Measurements from ENCODE around the gene CYP4F11. TPM values are rescaled to one million over a fixed set of nuclear protein-coding genes. Genes with fewer than 3 reads are reported as not detected.

CYP4F11 gene
- total RNA-seq, 3 donors from 2014 or later: 2.1 to 13.1 (median 8.8) TPM

GRCh38 chr19:15922021-15922420, 12.3 kb downstream of the CYP4F11 start:
- Histone ChIP-seq H3K4me3 (no peak overlapping the region), H3K36me3 (ENCODE audit: low read depth) (no peaks in the 10 kb centered on the region), H3K4me1 (ENCODE audit: low read depth) (peaks cover 7% of the 10 kb centered on the region), H3K9me3 (no peaks in the 10 kb centered on the region)
- TF ChIP-seq CTCF (IDR thresholded peaks at IDR 0.05): no peak
- intact Hi-C loops (cut with DNase I, micrococcal nuclease): no loop called here
- ATAC-seq (no peak), DNase-seq (no peak)

GRCh38 chr19:15919243-15919642, 15.1 kb downstream of the CYP4F11 start:
- intact Hi-C loops (cut with DNase I, micrococcal nuclease): no loop called here
- TF ChIP-seq CTCF (IDR thresholded peaks at IDR 0.05): no peak
- no peak overlapping the region for H3K4me3 ChIP-seq
- H3K4me1 ChIP-seq (ENCODE audit: low read depth): no peaks in the 10 kb centered on the region
- ATAC-seq: no peak
- peaks cover 12% of the 10 kb centered on the region for H3K9me3 ChIP-seq
- no peak for DNase-seq
- H3K36me3 ChIP-seq (ENCODE audit: low read depth): no peaks in the 10 kb centered on the region

GRCh38 chr19:15915109-15915508, 19.2 kb downstream of the CYP4F11 start:
- Histone ChIP-seq H3K4me3 (no peak overlapping the region), H3K4me1 (ENCODE audit: low read depth) (no peaks in the 10 kb centered on the region), H3K9me3 (peaks cover 12% of the 10 kb centered on the region), H3K36me3 (ENCODE audit: low read depth) (no peaks in the 10 kb centered on the region)
- no peak for TF ChIP-seq CTCF (IDR thresholded peaks at IDR 0.05)
- DNase-seq: no peak
- intact Hi-C loops (cut with DNase I, micrococcal nuclease): no loop called here
- ATAC-seq: no peak

- Histone ChIP-seq H3K9me3 (peaks cover 12% of the 10 kb centered on the region), H3K4me1 (ENCODE audit: low read depth) (no peaks in the 10 kb centered on the region), H3K36me3 (ENCODE audit: low read depth) (no peaks in the 10 kb centered on the region), H3K4me3 (no peak overlapping the region)
- no peak for DNase-seq
- ATAC-seq: no peak
- intact Hi-C loops (cut with DNase I, micrococcal nuclease): no loop called here
- no peak for TF ChIP-seq CTCF (IDR thresholded peaks at IDR 0.05)
Observed at GRCh38 chr19:15913830-15914229, 20.5 kb downstream of the CYP4F11 start.

- Histone ChIP-seq H3K36me3 (ENCODE audit: low read depth) (no peaks in the 10 kb centered on the region), H3K4me3 (no peak overlapping the region), H3K9me3 (peaks cover 12% of the 10 kb centered on the region), H3K4me1 (ENCODE audit: low read depth) (no peaks in the 10 kb centered on the region)
- DNase-seq: no peak
- ATAC-seq: no peak
- intact Hi-C loops (cut with DNase I, micrococcal nuclease): no loop called here
- no peak for TF ChIP-seq CTCF (IDR thresholded peaks at IDR 0.05)
Observed at GRCh38 chr19:15913384-15913783, 20.9 kb downstream of the CYP4F11 start.

DNA sequence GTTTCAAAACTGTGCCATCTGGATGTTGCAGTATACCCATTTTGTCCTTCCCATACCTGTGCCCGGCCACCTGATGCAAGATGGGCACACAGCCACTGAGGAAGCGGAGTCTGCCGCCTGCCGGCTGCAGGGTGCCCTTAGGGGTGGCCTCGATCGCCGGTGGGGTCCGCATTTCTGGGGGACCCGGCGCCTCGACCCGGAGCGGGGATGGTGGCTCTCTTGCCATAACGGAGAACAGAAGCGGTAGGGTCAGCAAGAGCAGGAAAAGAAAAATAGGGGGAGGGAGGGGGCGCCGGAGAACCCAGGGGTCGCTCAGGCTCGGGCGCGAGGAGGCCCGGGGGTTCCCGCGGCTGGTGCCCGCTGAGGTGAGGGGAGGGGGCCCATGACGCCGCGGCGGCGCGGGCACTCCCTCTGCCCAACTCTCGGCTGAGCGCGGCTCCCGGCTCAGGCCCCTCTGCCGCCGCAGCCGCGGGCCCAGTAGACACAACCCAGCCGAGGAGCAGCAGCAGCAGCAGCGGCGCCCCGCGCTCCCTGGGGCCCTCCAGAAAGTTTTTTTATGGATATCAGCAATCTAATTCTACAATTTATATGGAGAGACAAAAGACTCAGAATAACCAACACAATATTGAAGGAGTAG, 22.6 kb downstream of the CYP4F11 start:
- ATAC-seq (no peak), DNase-seq (no peak)
- intact Hi-C loops (cut with DNase I, micrococcal nuclease): no loop called here
- peaks cover 12% of the 10 kb centered on the region for H3K9me3 ChIP-seq
- no peak overlapping the region for H3K4me3 ChIP-seq
- TF ChIP-seq CTCF (IDR thresholded peaks at IDR 0.05): no peak
- H3K36me3 ChIP-seq (ENCODE audit: low read depth): no peaks in the 10 kb centered on the region
- no peaks in the 10 kb centered on the region for H3K4me1 ChIP-seq (ENCODE audit: low read depth)
